ENCODE data around the gene CHPT1. TPM values are rescaled to one million over a fixed set of nuclear protein-coding genes. Genes with fewer than 3 reads are reported as not detected.

Gene CHPT1
- total and polyA plus RNA-seq, 11 donors, result 73.5 to 208 (median 98.9) TPM

DNA sequence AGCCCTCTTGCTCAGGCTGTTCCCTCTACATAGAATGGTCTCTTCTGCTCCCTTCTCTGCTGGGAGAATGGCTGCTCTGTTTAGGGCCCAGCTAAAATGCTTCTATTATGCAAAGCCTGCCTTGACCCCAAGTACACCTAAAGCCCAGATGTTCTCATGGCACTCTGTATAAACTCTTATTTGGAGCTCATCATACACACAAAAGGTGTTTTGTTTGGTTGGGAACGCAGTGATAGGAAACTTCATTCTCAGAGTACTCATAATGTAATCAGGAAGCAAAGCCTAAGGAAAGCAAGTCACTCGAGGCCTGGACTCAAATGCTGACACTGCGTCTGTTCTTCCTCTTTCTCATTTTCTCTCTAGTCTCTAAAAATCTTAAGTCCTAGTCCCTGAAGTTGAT, 80.0 kb downstream of the CHPT1 start:
- intact Hi-C loops (cut with DNase I), result loop anchor here in 3 of 10 donors (2.0 to 10.0 kb wide), 4 partner anchors 60 to 373 kb away; partner anchors contain the start of gene ARL1 (in 1 of the 3)
- WGBS, 4 donors, result 63 to 74% (median 71%) methylated on average over 3 of the region's 3 CpGs
- Histone ChIP-seq H3K4me3 (no peak overlapping the region), H3K9me3 (no peaks in the 10 kb centered on the region), H3K27me3 (no peaks in the 10 kb centered on the region), H3K27ac (peak overlapping the region in 4 of 12 donors; percentile 7 to 77 (median 34)), H3K36me3 (peaks cover 0 to 57% (median 24%) of the 10 kb centered on the region in 9 donors), H3K4me1 (peaks cover 0 to 41% (median 1%) of the 10 kb centered on the region in 12 donors)
- DNase-seq (no peak), ATAC-seq (peak in 1 of 4 donors; percentile 32)
- TF ChIP-seq, protein P1, sequence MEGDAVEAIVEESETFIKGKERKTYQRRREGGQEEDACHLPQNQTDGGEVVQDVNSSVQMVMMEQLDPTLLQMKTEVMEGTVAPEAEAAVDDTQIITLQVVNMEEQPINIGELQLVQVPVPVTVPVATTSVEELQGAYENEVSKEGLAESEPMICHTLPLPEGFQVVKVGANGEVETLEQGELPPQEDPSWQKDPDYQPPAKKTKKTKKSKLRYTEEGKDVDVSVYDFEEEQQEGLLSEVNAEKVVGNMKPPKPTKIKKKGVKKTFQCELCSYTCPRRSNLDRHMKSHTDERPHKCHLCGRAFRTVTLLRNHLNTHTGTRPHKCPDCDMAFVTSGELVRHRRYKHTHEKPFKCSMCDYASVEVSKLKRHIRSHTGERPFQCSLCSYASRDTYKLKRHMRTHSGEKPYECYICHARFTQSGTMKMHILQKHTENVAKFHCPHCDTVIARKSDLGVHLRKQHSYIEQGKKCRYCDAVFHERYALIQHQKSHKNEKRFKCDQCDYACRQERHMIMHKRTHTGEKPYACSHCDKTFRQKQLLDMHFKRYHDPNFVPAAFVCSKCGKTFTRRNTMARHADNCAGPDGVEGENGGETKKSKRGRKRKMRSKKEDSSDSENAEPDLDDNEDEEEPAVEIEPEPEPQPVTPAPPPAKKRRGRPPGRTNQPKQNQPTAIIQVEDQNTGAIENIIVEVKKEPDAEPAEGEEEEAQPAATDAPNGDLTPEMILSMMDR (IDR thresholded peaks at IDR 0.05), result no peak
- no peak for TF ChIP-seq POLR2A (IDR thresholded peaks at IDR 0.05)

GRCh38 chr12:101777978-101778377, 80.5 kb downstream of the CHPT1 start:
- H3K9me3 ChIP-seq, result no peaks in the 10 kb centered on the region
- peaks cover 0 to 36% (median 1%) of the 10 kb centered on the region in 12 donors for H3K4me1 ChIP-seq
- peak overlapping the region in 4 of 12 donors; percentile 7 to 77 (median 34) for H3K27ac ChIP-seq
- peaks cover 0 to 57% (median 24%) of the 10 kb centered on the region in 9 donors for H3K36me3 ChIP-seq
- H3K27me3 ChIP-seq, result no peaks in the 10 kb centered on the region
- intact Hi-C loops (cut with DNase I), result loop anchor here in 3 of 10 donors (2.0 to 10.0 kb wide), 4 partner anchors 59 to 373 kb away; partner anchors contain the start of gene ARL1 (in 1 of the 3)
- no peak overlapping the region for H3K4me3 ChIP-seq
- no peak for TF ChIP-seq POLR2A (IDR thresholded peaks at IDR 0.05)
- TF ChIP-seq, protein P1 (IDR thresholded peaks at IDR 0.05), result no peak
- WGBS, 4 donors, result 42 to 51% (median 49%) methylated on average over 4 of the region's 4 CpGs
- ATAC-seq, result peak; percentile 54 to 85 (median 70)
- peak in 3 of 5 donors; percentile 27 to 37 (median 34) for DNase-seq

Other genes with a start within 250 kb of the CHPT1 start
- gene SPIC, start 222.3 kb upstream of the CHPT1 start, total RNA-seq, result 1 to 10 TPM in 1 of 9 donors, under 1 TPM in 1, not detected in 7; 0.68 to 2.5 TPM
- gene SPIC, start 222.3 kb upstream of the CHPT1 start, polyA plus RNA-seq, result not detected
- gene MYBPC1, start 102.7 kb upstream of the CHPT1 start, total RNA-seq, result 1 to 10 TPM in 7 of 9 donors, under 1 TPM in 2; 0.80 to 3.5 (median 1.9) TPM
- gene MYBPC1, start 102.7 kb upstream of the CHPT1 start, polyA plus RNA-seq, result 1 to 10 TPM in 1 of 2 donors, under 1 TPM in 1; 0.04 to 1.9 TPM
- not detected for gene SYCP3, start 41.8 kb downstream of the CHPT1 start, total RNA-seq
- under 1 TPM in 1 of 2 donors, not detected in 1; 0.04 TPM for gene SYCP3, start 41.8 kb downstream of the CHPT1 start, polyA plus RNA-seq
- 10 to 100 TPM; 23.5 to 61.2 (median 45.9) TPM for gene GNPTAB, start 133.3 kb downstream of the CHPT1 start, total RNA-seq
- gene GNPTAB, start 133.3 kb downstream of the CHPT1 start, polyA plus RNA-seq, result 10 to 100 TPM; 18.0 to 24.0 TPM
- 10 to 100 TPM in 2 of 9 donors, 1 to 10 TPM in 7; 3.7 to 40.7 (median 4.3) TPM for gene DRAM1, start 179.9 kb downstream of the CHPT1 start, total RNA-seq
- 1 to 10 TPM; 2.9 to 3.9 TPM for gene DRAM1, start 179.9 kb downstream of the CHPT1 start, polyA plus RNA-seq